Measurements from ENCODE around the gene ADM5. TPM values are rescaled to one million over a fixed set of nuclear protein-coding genes. Genes with fewer than 3 reads are reported as not detected.

Gene ADM5
- 3.1 to 6.1 TPM (median 5.4 TPM) in 5 replicates for total RNA-seq (2022; extraction: Qiagen RNA extraction)

GRCh38 chr19:49689133-49690078, at the start of gene ADM5:
Gene ADM5, plus strand, starts transcription at chr19:49689594. Its CDS starts 244 bp downstream, at chr19:49689838.

GRCh38 chr19:49640113-49640898, 49.1 kb upstream of the ADM5 start, which contains the start of gene RRAS:
Gene RRAS, minus strand, starts transcription at chr19:49640143. Its CDS starts 45 bp downstream, at chr19:49640098.

GRCh38 chr19:49641688-49642491, 47.5 kb upstream of the ADM5 start, which contains the start of gene SCAF1:
Gene SCAF1, plus strand, starts transcription at chr19:49642209. Its CDS starts 2,818 bp downstream, at chr19:49645027.

GRCh38 chr19:49665351-49666119, 23.9 kb upstream of the ADM5 start, which contains the start of the genes BCL2L12 and IRF3:
Gene BCL2L12, plus strand, starts transcription at chr19:49665933. Its CDS starts 760 bp downstream, at chr19:49666693.
Gene IRF3, minus strand, starts transcription at chr19:49665857. Its CDS starts 1,019 bp downstream, at chr19:49664838.

GRCh38 chr19:49677231-49677900, 12.0 kb upstream of the ADM5 start, which contains the start of gene PRMT1:
Gene PRMT1, plus strand, starts transcription at chr19:49677271. Its CDS starts 10 bp downstream, at chr19:49677281.

GRCh38 chr19:49690656-49691242, 1.4 kb downstream of the ADM5 start, which contains the start of gene CPT1C:
Gene CPT1C, plus strand, starts transcription at chr19:49691116. Its CDS starts 1,137 bp downstream, at chr19:49692253.

Other genes with a start within 250 kb of the ADM5 start
- 0.37 to 0.75 TPM (median 0.59 TPM) in 5 replicates for gene SLC17A7, start 248.1 kb upstream of the ADM5 start, total RNA-seq (2022; extraction: Qiagen RNA extraction)
- gene PIH1D1, start 237.8 kb upstream of the ADM5 start, total RNA-seq (2022; extraction: Qiagen RNA extraction), result 83.8 to 95.7 TPM (median 87.0 TPM) in 5 replicates
- gene ALDH16A1, start 236.4 kb upstream of the ADM5 start, total RNA-seq (2022; extraction: Qiagen RNA extraction), result 16.6 to 24.0 TPM (median 22.1 TPM) in 5 replicates
- gene FLT3LG, start 215.4 kb upstream of the ADM5 start, total RNA-seq (2022; extraction: Qiagen RNA extraction), result 1.1 to 1.4 TPM (median 1.3 TPM) in 5 replicates
- 3,942 to 4,218 TPM (median 4,024 TPM) in 5 replicates for gene RPL13A, start 202.0 kb upstream of the ADM5 start, total RNA-seq (2022; extraction: Qiagen RNA extraction)
- 3,861 to 4,163 TPM (median 3,950 TPM) in 5 replicates for gene RPS11, start 193.2 kb upstream of the ADM5 start, total RNA-seq (2022; extraction: Qiagen RNA extraction)
- 23.5 to 32.7 TPM (median 30.2 TPM) in 5 replicates for gene FCGRT, start 176.9 kb upstream of the ADM5 start, total RNA-seq (2022; extraction: Qiagen RNA extraction)
- gene RCN3, start 161.6 kb upstream of the ADM5 start, total RNA-seq (2022; extraction: Qiagen RNA extraction), result 1.5 to 2.9 TPM (median 2.2 TPM) in 5 replicates
- gene NOSIP, start 109.0 kb upstream of the ADM5 start, total RNA-seq (2022; extraction: Qiagen RNA extraction), result 88.4 to 106 TPM (median 103 TPM) in 5 replicates
- gene PRRG2, start 108.3 kb upstream of the ADM5 start, total RNA-seq (2022; extraction: Qiagen RNA extraction), result 0.78 to 1.3 TPM (median 0.84 TPM) in 5 replicates
- gene PRR12, start 98.4 kb upstream of the ADM5 start, total RNA-seq (2022; extraction: Qiagen RNA extraction), result 30.3 to 35.7 TPM (median 34.3 TPM) in 5 replicates
- gene RRAS, start 49.5 kb upstream of the ADM5 start, total RNA-seq (2022; extraction: Qiagen RNA extraction), result 103 to 162 TPM (median 151 TPM) in 5 replicates
- 55.7 to 70.6 TPM (median 65.0 TPM) in 5 replicates for gene SCAF1, start 47.4 kb upstream of the ADM5 start, total RNA-seq (2022; extraction: Qiagen RNA extraction)
- gene IRF3, start 23.7 kb upstream of the ADM5 start, total RNA-seq (2022; extraction: Qiagen RNA extraction), result 91.9 to 104 TPM (median 99.5 TPM) in 5 replicates
- gene BCL2L12, start 23.7 kb upstream of the ADM5 start, total RNA-seq (2022; extraction: Qiagen RNA extraction), result 52.0 to 76.1 TPM (median 68.7 TPM) in 5 replicates
- gene PRMT1, start 12.3 kb upstream of the ADM5 start, total RNA-seq (2022; extraction: Qiagen RNA extraction), result 402 to 427 TPM (median 409 TPM) in 5 replicates
- gene CPT1C, start 1.5 kb downstream of the ADM5 start, total RNA-seq (2022; extraction: Qiagen RNA extraction), result 10.9 to 14.1 TPM (median 11.8 TPM) in 5 replicates
- gene TSKS, start 73.7 kb downstream of the ADM5 start, total RNA-seq (2022; extraction: Qiagen RNA extraction), result not detected in 5 replicates
- gene AP2A1, start 77.4 kb downstream of the ADM5 start, total RNA-seq (2022; extraction: Qiagen RNA extraction), result 49.2 to 57.2 TPM (median 53.4 TPM) in 5 replicates
- 14.2 to 15.0 TPM (median 14.4 TPM) in 5 replicates for gene FUZ, start 123.7 kb downstream of the ADM5 start, total RNA-seq (2022; extraction: Qiagen RNA extraction)
- gene MED25, start 128.7 kb downstream of the ADM5 start, total RNA-seq (2022; extraction: Qiagen RNA extraction), result 52.5 to 69.5 TPM (median 64.5 TPM) in 5 replicates
- 109 to 153 TPM (median 147 TPM) in 5 replicates for gene PTOV1, start 161.6 kb downstream of the ADM5 start, total RNA-seq (2022; extraction: Qiagen RNA extraction)
- 43.3 to 55.7 TPM (median 46.1 TPM) in 5 replicates for gene PNKP, start 178.0 kb downstream of the ADM5 start, total RNA-seq (2022; extraction: Qiagen RNA extraction)
- 69.0 to 114 TPM (median 102 TPM) in 5 replicates for gene AKT1S1, start 187.8 kb downstream of the ADM5 start, total RNA-seq (2022; extraction: Qiagen RNA extraction)
- 20.8 to 22.0 TPM (median 21.7 TPM) in 5 replicates for gene TBC1D17, start 188.1 kb downstream of the ADM5 start, total RNA-seq (2022; extraction: Qiagen RNA extraction)
- 0.58 to 1.0 TPM (median 0.66 TPM) in 5 replicates for gene IL4I1, start 207.3 kb downstream of the ADM5 start, total RNA-seq (2022; extraction: Qiagen RNA extraction)
- gene ATF5, start 239.6 kb downstream of the ADM5 start, total RNA-seq (2022; extraction: Qiagen RNA extraction), result 46.1 to 53.6 TPM (median 48.0 TPM) in 5 replicates
- 83.4 to 88.1 TPM (median 83.9 TPM) in 5 replicates for gene NUP62, start 239.9 kb downstream of the ADM5 start, total RNA-seq (2022; extraction: Qiagen RNA extraction)